GM10248 (cell line): ENCODE measurements around the gene SLC2A4RG.
A peak's percentile ranks its signal among the peaks of the same experiment; 100 is the strongest.

Experiments
- CTCF ChIA-PET: fragments of 300-600 bp; sonication (Branson Sonifier 250); formaldehyde crosslinking; extraction: SDS; loops from one replicate; lab custom pipeline; 2021; ENCODE audit warnings: antibody characterized with exemption; lab: Yijun Ruan, JAX
- POLR2A ChIA-PET: fragments of 350-650 bp; sonication (Branson Sonifier 250); formaldehyde crosslinking; extraction: SDS; loops from one replicate; lab custom pipeline; 2020; ENCODE audit warnings: antibody characterized with exemption; lab: Yijun Ruan, JAX
- DNase-seq: peaks from one replicate; pipeline ENCODE4 v3.0.0; 2012; ENCODE audit errors: extremely low spot score
- TF ChIP-seq, protein P1 (sequence below): IDR thresholded peaks from 2 replicates; pipeline ENCODE4 v1.5.1; 2012; ENCODE audit warnings: mild to moderate bottlenecking, low read depth; ENCODE audit errors: extremely low read depth, missing control alignments, control extremely low read depth

SLC2A4RG gene

DNA sequence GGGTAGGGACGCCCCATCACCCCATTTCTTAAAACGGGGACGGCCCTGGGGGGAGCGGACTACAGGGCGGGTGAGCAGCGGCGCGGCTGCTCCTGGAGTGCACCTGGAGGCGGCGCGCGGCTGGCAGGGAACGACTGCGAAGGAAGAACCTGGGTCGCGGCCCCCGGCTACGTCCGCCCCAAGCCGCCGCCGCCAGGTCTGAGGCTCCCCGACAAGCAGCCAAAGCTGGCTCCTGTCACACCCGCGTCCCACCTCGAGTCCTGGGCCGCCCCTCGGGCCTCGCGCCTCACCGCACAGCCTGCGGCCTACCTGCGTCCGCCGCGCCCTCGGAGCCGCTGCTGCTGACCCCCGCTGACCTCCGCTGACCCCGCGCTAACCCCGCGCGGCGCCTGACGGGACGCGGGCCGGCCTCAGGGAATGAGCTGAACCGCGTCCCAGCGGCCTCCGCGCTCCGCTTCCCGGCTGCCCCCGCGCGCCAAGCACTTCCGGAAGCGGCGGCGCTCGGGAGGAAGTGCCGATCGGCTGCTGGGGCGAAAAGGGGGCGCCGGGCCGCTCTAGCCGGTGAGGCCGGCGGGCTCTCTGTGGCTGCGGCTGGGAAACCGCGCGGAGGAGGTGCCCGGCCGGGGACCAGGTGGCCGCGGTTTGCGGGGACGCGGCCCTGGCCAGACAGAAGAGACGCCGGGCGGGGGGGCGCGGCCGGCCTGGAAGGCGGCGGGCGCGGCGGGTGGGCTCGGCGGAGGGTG lies 31.8 kb upstream of the SLC2A4RG start, which contains the start of the genes ARFRP1 and ZGPAT:
ARFRP1 (minus strand) TSS at position 419 of the 743 bp plus-strand sequence. CDS start 885 bp downstream, outside the sequence.
ZGPAT (plus strand) TSS at position 482 of the 743 bp plus-strand sequence. CDS start 542 bp downstream, outside the sequence.
- peak; percentile 92 for DNase-seq
- TF ChIP-seq, protein P1, sequence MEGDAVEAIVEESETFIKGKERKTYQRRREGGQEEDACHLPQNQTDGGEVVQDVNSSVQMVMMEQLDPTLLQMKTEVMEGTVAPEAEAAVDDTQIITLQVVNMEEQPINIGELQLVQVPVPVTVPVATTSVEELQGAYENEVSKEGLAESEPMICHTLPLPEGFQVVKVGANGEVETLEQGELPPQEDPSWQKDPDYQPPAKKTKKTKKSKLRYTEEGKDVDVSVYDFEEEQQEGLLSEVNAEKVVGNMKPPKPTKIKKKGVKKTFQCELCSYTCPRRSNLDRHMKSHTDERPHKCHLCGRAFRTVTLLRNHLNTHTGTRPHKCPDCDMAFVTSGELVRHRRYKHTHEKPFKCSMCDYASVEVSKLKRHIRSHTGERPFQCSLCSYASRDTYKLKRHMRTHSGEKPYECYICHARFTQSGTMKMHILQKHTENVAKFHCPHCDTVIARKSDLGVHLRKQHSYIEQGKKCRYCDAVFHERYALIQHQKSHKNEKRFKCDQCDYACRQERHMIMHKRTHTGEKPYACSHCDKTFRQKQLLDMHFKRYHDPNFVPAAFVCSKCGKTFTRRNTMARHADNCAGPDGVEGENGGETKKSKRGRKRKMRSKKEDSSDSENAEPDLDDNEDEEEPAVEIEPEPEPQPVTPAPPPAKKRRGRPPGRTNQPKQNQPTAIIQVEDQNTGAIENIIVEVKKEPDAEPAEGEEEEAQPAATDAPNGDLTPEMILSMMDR: no peak
- POLR2A ChIA-PET: interaction anchor here (0.5 to 1.2 kb wide), 3 partner anchors 32 to 353 kb away, joined by 3 to 4 read pairs (median 3); partner anchors contain the start of gene SLC2A4RG
- CTCF ChIA-PET: interaction anchor here (0.5 to 4.2 kb wide), 18 partner anchors 9 to 273 kb away, joined by 3 to 21 read pairs (median 4); partner anchors contain the start of genes LIME1, PRPF6, PTK6 and TNFRSF6B

DNA sequence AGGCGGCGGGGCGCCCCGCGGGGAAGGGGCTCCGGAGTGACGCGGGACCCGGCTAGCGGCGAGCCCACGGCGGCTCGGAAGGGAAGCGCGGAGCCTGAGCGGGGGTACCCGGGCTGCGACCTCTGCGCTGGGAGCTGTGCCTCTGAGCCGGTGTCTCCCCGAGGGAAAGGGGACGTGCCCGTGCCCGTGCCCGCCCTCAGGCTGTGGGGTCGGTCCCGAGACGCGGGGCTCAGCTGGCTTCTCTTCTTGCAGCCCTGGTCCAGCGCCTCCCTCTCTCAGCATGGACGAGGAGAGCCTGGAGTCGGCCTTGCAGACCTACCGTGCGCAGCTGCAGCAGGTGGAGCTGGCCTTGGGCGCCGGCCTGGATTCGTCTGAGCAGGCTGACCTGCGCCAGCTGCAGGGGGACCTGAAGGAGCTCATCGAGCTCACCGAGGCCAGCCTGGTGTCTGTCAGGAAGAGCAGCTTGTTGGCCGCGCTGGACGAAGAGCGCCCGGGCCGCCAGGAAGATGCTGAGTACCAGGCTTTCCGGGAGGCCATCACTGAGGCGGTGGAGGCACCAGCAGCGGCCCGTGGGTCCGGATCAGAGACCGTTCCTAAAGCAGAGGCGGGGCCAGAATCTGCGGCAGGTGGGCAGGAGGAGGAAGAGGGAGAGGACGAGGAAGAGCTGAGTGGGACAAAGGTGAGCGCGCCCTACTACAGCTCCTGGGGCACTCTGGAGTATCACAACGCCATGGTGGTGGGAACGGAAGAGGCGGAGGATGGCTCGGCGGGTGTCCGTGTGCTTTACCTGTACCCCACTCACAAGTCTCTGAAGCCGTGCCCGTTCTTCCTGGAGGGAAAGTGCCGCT lies 31.1 kb upstream of the SLC2A4RG start:
- TF ChIP-seq, protein P1: no peak
- POLR2A ChIA-PET: interaction anchor here (0.5 to 1.2 kb wide), 3 partner anchors 31 to 352 kb away, joined by 3 to 4 read pairs (median 3); partner anchors contain the start of gene SLC2A4RG
- peak; percentile 30 for DNase-seq
- CTCF ChIA-PET: interaction anchor here (0.9 to 4.2 kb wide), 16 partner anchors 9 to 272 kb away, joined by 3 to 21 read pairs (median 5); partner anchors contain the start of genes LIME1, PRPF6, PTK6 and TNFRSF6B

DNA sequence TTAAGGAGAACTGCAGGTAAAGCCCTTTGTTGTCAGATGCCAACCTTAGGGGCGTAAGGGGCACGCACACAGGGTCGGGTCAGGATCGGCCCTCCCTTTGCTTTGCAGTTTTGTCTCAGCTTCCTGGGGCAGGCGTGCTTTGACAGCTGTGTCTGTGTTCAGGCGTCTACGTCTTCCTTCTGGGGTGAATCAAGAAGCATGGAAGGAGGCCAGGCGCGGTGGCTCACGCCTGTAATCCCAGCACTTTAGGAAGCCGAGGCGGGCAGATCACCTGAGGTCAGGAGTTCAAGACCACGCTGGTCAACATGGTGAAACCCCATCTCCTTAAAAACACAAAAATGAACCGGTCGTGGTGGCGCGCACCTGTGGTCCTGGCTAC lies 30.4 kb upstream of the SLC2A4RG start:
- CTCF ChIA-PET: interaction anchor here (1.4 to 4.2 kb wide), 5 partner anchors 8 to 155 kb away, joined by 3 to 21 read pairs (median 14); partner anchors contain the start of gene LIME1
- POLR2A ChIA-PET: no interaction called here
- DNase-seq: peak; percentile 4
- TF ChIP-seq, protein P1: no peak

DNA sequence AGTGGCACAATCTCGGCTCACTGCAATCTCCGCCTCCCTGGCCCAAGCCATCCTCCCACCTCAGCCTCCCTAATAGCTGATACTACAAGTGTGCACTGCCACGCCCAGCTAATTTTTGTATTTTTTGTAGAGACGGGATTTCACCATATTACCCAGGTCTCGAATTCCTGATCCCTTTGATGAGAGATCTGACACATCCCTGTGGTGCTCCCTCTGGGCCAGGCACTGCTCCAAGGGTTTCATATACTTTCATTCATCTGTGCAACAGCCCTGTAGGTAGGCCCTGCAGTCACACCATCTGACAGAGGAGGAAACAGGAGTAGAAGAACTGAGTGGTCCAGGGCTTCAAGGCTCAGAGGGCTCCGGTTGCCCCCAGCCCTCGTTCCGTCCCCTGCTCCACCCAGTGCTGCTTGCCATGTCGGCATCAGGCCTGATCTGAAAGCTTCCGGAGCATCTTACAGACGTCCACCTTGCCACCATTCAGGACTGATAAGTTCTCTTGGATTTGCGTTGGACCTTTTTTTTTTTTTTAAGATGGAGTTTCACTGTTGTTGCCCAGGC lies 28.4 kb upstream of the SLC2A4RG start:
- CTCF ChIA-PET: interaction anchor here (1.0 kb wide), 1 partner anchor 23 kb away, joined by 4 read pairs; no protein-coding TSS in a partner anchor
- TF ChIP-seq, protein P1: no peak
- no peak for DNase-seq
- POLR2A ChIA-PET: no interaction called here

DNA sequence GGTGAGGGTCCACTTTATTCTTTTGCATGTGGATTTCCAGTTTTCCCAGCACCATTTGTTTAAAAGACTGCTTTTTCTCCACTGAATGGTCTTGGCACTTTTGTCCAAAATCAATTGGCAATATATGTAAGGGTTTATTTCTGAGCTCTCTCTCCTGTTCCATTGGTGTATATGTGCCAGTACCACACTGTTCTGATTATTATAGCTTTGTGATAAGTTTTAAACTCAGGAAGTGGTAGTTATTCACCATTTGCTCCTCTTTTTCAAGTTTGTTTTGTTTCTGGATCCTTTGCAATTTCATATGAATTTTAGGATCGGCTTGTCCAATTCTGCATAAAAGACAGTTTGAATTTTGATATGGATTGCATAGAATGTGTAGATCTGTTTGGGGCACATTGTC lies 27.4 kb upstream of the SLC2A4RG start:
- POLR2A ChIA-PET: interaction anchor here (0.7 kb wide), 1 partner anchor 10 kb away, joined by 3 read pairs; no protein-coding TSS in a partner anchor
- TF ChIP-seq, protein P1: no peak
- CTCF ChIA-PET: interaction anchor here (0.8 to 1.0 kb wide), 2 partner anchors 9 to 22 kb away, joined by 3 to 4 read pairs; no protein-coding TSS in a partner anchor

More for the DNA sequence above, 27.4 kb upstream of the SLC2A4RG start:
- DNase-seq: no peak
